PC-9 (cell line): Measurements from ENCODE around the gene EFHC1. TPM values are rescaled to one million over a fixed set of nuclear protein-coding genes. Genes with fewer than 3 reads are reported as not detected.

ENCODE experiments used
- BruUV-seq: library from RNA; stranded (reverse); fragments of 400-500 nt; replicated peaks from 2 replicates; lab custom pipeline; 2021; lab: Mats Ljungman, UMichigan
- CTCF ChIA-PET: fragments of 300-600 bp; sonication (Branson Sonifier 250); formaldehyde crosslinking; loops from one replicate; lab custom pipeline; 2022; ENCODE audit warnings: antibody characterized with exemption; lab: Charles Lee
- POLR2A ChIA-PET: fragments of 300-600 bp; sonication (Branson Sonifier 250); formaldehyde crosslinking; loops from one replicate; lab custom pipeline; 2022; ENCODE audit warnings: antibody characterized with exemption; ENCODE audit not compliant: unreplicated experiment; lab: Charles Lee
- DNase-seq, 2 experiments: peaks; one replicate each; pipeline versions ENCODE4 v3.0.0 to v3.0.0-alpha.2; 2015 to 2022; ENCODE audit warnings: mixed read lengths in 1 of 2
- H2AFZ ChIP-seq: fragments of 200-600 bp; sonication (generic); 2 replicates; pipeline ENCODE4 v1.8.1; 2017; ENCODE audit warnings: antibody characterized with exemption
- H3F3A ChIP-seq: fragments of 200-600 bp; sonication (generic); 2 replicates; pipeline ENCODE4 v1.8.1; 2017; ENCODE audit warnings: antibody characterized with exemption, mild to moderate bottlenecking, low read depth; ENCODE audit not compliant: insufficient read depth
- H3K27ac ChIP-seq: fragments of 200-600 bp; sonication (generic); 2 replicates; pipeline ENCODE4 v1.6.1; 2016; ENCODE audit warnings: mixed run types
- H3K27me3 ChIP-seq: fragments of 200-600 bp; sonication (generic); 2 replicates; pipeline ENCODE4 v1.6.1; 2016; ENCODE audit warnings: low read depth, mixed run types; ENCODE audit not compliant: insufficient read depth
- H3K36me3 ChIP-seq: fragments of 200-600 bp; sonication (generic); 2 replicates; pipeline ENCODE4 v1.6.1; 2016; ENCODE audit warnings: low read depth, mixed run types
- H3K4me1 ChIP-seq: fragments of 200-600 bp; sonication (generic); replicated peaks from 2 replicates; pipeline ENCODE4 v1.6.1; 2016; ENCODE audit warnings: mixed run types; ENCODE audit not compliant: insufficient read depth
- H3K4me2 ChIP-seq: fragments of 200-600 bp; sonication (generic); 2 replicates; pipeline ENCODE4 v1.6.1; 2017; ENCODE audit warnings: mixed run types
- H3K4me3 ChIP-seq: fragments of 200-600 bp; sonication (generic); 2 replicates; pipeline ENCODE4 v1.6.1; 2016; ENCODE audit warnings: mixed run types
- H3K79me2 ChIP-seq: fragments of 200-600 bp; sonication (generic); 2 replicates; pipeline ENCODE4 v1.6.1; 2017; ENCODE audit warnings: low read depth, mixed run types
- H3K9me2 ChIP-seq: fragments of 200-600 bp; sonication (generic); 2 replicates; pipeline ENCODE4 v1.8.1; 2017; ENCODE audit warnings: mild to moderate bottlenecking; ENCODE audit not compliant: insufficient read depth
- H3K9me3 ChIP-seq: fragments of 200-600 bp; sonication (generic); 2 replicates; pipeline ENCODE4 v1.8.1; 2016; ENCODE audit warnings: low read depth; ENCODE audit not compliant: insufficient read depth
- H4K20me1 ChIP-seq: fragments of 200-600 bp; sonication (generic); 2 replicates; pipeline ENCODE4 v1.8.1; 2017; ENCODE audit not compliant: insufficient read depth
- EZH2 ChIP-seq: fragments of 200-600 bp; sonication (generic); IDR thresholded peaks from 2 replicates; pipeline ENCODE4 v1.8.0; 2017; ENCODE audit warnings: antibody characterized with exemption, low read depth
- intact Hi-C: fragments of 100-400 bp; cut with micrococcal nuclease; formaldehyde crosslinking; loops from one replicate; pipeline ENCODE4 v1.10.0; 2022; ENCODE audit not compliant: unreplicated experiment
- total RNA-seq: library from RNA; stranded (reverse); gene quantifications from 2 replicates; pipeline ENCODE4 v1.2.3, GENCODE V29; 2021
- TF ChIP-seq, protein P1 (sequence below): fragments of 200-600 bp; sonication (generic); conservative IDR thresholded peaks from 2 replicates; pipeline ENCODE4 v1.6.1; 2017; ENCODE audit warnings: mixed run types, antibody characterized with exemption, mild to moderate bottlenecking, moderate library complexity

The EFHC1 gene
- total RNA-seq, 1 experiment from 2014 or later, result 45.0 TPM

DNA sequence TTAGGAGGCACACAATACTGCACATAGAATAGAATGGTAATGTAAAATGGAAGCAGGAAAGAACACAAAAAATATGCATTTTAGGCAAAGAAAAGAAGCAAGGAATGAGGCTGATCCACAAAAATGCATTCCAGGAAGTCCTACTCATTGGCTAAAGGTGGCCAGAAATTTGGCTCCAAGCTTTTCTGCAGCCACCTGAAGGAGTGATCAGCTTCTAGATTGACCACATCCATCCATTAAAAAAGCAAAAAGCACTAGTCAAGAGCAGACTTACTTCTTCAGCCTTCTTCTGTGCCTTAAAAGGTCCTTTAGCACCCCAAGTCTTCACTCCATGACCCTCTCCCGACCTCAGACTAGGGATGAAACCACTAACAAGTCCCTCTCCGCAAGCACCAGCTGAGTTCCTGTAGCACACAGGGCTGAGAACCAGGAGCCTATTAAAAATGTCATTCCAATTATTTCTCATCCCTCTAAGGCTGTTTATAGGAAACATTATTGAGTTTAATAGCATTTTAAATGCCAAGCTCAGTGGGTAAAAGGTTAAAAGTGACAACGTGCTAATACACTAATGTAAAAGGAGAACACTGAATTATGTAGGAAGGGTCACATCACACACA, 120.3 kb downstream of the EFHC1 start:
- no TSS peak for BruUV-seq
- H3K9me2 ChIP-seq, result no peaks in the 10 kb centered on the region
- no peak for TF ChIP-seq EZH2
- TF ChIP-seq, protein P1, sequence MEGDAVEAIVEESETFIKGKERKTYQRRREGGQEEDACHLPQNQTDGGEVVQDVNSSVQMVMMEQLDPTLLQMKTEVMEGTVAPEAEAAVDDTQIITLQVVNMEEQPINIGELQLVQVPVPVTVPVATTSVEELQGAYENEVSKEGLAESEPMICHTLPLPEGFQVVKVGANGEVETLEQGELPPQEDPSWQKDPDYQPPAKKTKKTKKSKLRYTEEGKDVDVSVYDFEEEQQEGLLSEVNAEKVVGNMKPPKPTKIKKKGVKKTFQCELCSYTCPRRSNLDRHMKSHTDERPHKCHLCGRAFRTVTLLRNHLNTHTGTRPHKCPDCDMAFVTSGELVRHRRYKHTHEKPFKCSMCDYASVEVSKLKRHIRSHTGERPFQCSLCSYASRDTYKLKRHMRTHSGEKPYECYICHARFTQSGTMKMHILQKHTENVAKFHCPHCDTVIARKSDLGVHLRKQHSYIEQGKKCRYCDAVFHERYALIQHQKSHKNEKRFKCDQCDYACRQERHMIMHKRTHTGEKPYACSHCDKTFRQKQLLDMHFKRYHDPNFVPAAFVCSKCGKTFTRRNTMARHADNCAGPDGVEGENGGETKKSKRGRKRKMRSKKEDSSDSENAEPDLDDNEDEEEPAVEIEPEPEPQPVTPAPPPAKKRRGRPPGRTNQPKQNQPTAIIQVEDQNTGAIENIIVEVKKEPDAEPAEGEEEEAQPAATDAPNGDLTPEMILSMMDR, result no peak
- H3K36me3 ChIP-seq, result no peaks in the 10 kb centered on the region
- H3K4me1 ChIP-seq, result peaks cover 10% of the 10 kb centered on the region; the same call in 1 of the 2 replicates
- no peak overlapping the region for H3K4me3 ChIP-seq
- no peak overlapping the region for H2AFZ ChIP-seq
- no peaks in the 10 kb centered on the region for H4K20me1 ChIP-seq
- ChIA-PET POLR2A (no interaction called here), CTCF (no interaction called here)
- no peak overlapping the region for H3K27ac ChIP-seq
- H3K79me2 ChIP-seq, result no peaks in the 10 kb centered on the region
- no peak for DNase-seq
- H3F3A ChIP-seq, result no peaks in the 10 kb centered on the region; the same call in 1 of the 2 replicates
- H3K27me3 ChIP-seq, result no peaks in the 10 kb centered on the region
- H3K9me3 ChIP-seq, result no peaks in the 10 kb centered on the region
- H3K4me2 ChIP-seq, result no peak overlapping the region
- intact Hi-C loops, result no loop called here

DNA sequence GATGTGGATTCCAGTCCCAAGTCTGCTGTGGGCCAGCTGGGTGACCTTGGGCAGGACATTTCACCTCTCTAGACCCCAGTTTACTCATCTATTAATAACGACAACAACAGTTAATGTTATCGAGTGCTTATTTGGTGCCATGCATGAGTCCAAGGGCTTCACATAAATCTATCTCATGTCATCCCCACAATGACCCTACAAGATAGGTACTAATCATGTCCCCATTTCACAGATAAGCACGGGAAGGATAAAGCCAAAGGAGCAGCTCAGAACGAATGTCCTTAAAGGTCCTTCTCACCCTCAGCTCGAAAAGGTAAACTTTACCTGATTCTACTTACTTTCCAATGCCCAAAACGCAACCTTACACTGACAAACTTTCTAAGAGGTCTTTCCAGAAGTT, 121.0 kb downstream of the EFHC1 start:
- Histone ChIP-seq H3K36me3 (no peaks in the 10 kb centered on the region), H3K79me2 (no peaks in the 10 kb centered on the region), H3F3A (no peaks in the 10 kb centered on the region; the same call in 1 of the 2 replicates), H3K9me2 (no peaks in the 10 kb centered on the region), H3K27ac (no peak overlapping the region), H3K4me2 (no peak overlapping the region), H4K20me1 (no peaks in the 10 kb centered on the region), H3K4me3 (no peak overlapping the region), H3K9me3 (no peaks in the 10 kb centered on the region), H2AFZ (no peak overlapping the region), H3K27me3 (no peaks in the 10 kb centered on the region), H3K4me1 (peaks cover 10% of the 10 kb centered on the region; the same call in 1 of the 2 replicates)
- intact Hi-C loops, result no loop called here
- no peak for DNase-seq
- BruUV-seq, result no TSS peak
- ChIA-PET CTCF (no interaction called here), POLR2A (interaction anchor here (0.7 kb wide), 1 partner anchor 26 kb away, joined by 7 read pairs; no protein-coding TSS in a partner anchor)
- TF ChIP-seq, protein P1, result no peak
- no peak for TF ChIP-seq EZH2

DNA sequence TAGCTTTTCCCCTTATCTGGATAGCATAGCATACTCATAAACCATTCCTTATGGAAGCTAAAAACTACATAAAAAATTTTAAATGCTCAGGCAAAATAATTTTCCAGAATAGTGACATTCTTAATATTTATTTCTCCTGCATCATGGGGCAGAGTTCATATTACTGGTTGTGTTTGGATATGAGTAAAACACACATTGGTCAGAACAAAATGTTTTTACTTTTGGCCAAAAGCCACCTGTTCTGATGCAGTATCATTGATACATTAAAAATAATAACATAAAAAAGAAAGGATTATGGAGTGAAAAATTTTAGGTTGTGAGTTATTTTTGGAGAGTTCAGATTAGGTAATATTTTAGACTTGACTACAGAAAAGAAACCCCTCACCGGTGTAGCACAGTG, 123.1 kb downstream of the EFHC1 start:
- no peaks in the 10 kb centered on the region for H3F3A ChIP-seq
- H3K4me1 ChIP-seq, result peaks cover 10% of the 10 kb centered on the region; the same call in 1 of the 2 replicates
- ChIA-PET POLR2A (interaction anchor here (0.5 kb wide), 1 partner anchor 196 kb away, joined by 6 read pairs; no protein-coding TSS in a partner anchor), CTCF (no interaction called here)
- no peaks in the 10 kb centered on the region for H3K36me3 ChIP-seq
- no peak overlapping the region for H2AFZ ChIP-seq
- BruUV-seq, result no TSS peak
- no peaks in the 10 kb centered on the region for H3K27me3 ChIP-seq
- DNase-seq, result no peak
- no peaks in the 10 kb centered on the region for H3K9me3 ChIP-seq
- H3K9me2 ChIP-seq, result no peaks in the 10 kb centered on the region
- no peak for TF ChIP-seq EZH2
- TF ChIP-seq, protein P1, result no peak
- H4K20me1 ChIP-seq, result no peaks in the 10 kb centered on the region
- no peak overlapping the region for H3K4me2 ChIP-seq
- peaks cover 7% of the 10 kb centered on the region; the same call in 1 of the 2 replicates for H3K79me2 ChIP-seq
- no peak overlapping the region for H3K4me3 ChIP-seq
- no peak overlapping the region for H3K27ac ChIP-seq
- intact Hi-C loops, result loop anchor here (1.0 kb wide), 1 partner anchor 39 kb away; no protein-coding TSS in a partner anchor
